Osteoblast (primary cell): ENCODE measurements around the gene BSN. TPM values are rescaled to one million over a fixed set of nuclear protein-coding genes. Genes with fewer than 3 reads are reported as not detected.
A peak's percentile ranks its signal among the peaks of the same experiment; 100 is the strongest.
"Not testable (repeated sequence)": the region's sequence is repeated elsewhere in the genome, so short reads cannot be mapped to it uniquely, and the experiment has no call there.

Experiments used
- DNase-seq: peaks from one replicate; pipeline ENCODE4 v3.0.0; 2011; ENCODE audit warnings: low spot score, mixed read lengths; ENCODE audit not compliant: insufficient read length; ENCODE audit errors: missing footprints
- H2AFZ ChIP-seq: 2 replicates; pipeline ENCODE4 v1.6.0; 2011; ENCODE audit warnings: mild to moderate bottlenecking, low read length
- H3K27ac ChIP-seq: 2 replicates; pipeline ENCODE4 v1.5.1; 2011; ENCODE audit warnings: mild to moderate bottlenecking, low read depth, low read length, moderate library complexity
- H3K27me3 ChIP-seq: 2 replicates; pipeline ENCODE4 v1.6.0; 2012; ENCODE audit warnings: mild to moderate bottlenecking, control low read depth, inconsistent platforms, low read length, moderate library complexity; ENCODE audit not compliant: insufficient read depth
- H3K36me3 ChIP-seq: 2 replicates; pipeline ENCODE4 v1.5.1; 2011; ENCODE audit warnings: mild to moderate bottlenecking, low read length, control low read depth, moderate library complexity; ENCODE audit not compliant: insufficient read depth
- H3K4me1 ChIP-seq: 2 replicates; pipeline ENCODE4 v1.5.1; 2011; ENCODE audit warnings: mild to moderate bottlenecking, low read length, control low read depth, moderate library complexity; ENCODE audit not compliant: insufficient read depth
- H3K4me2 ChIP-seq: 2 replicates; pipeline ENCODE4 v1.6.0; 2011; ENCODE audit warnings: mild to moderate bottlenecking, low read length; ENCODE audit not compliant: insufficient read depth
- H3K4me3 ChIP-seq: fragments of 200-600 bp; sonication (generic); 3 replicates; pipeline ENCODE4 v1.5.1; 2012; ENCODE audit warnings: mild to moderate bottlenecking, low read length, inconsistent platforms; ENCODE audit not compliant: insufficient read depth
- H3K79me2 ChIP-seq: 2 replicates; pipeline ENCODE4 v1.6.0; 2012; ENCODE audit warnings: mild to moderate bottlenecking, low read length, control low read depth, inconsistent platforms; ENCODE audit not compliant: insufficient read depth
- H3K9me3 ChIP-seq: 2 replicates; pipeline ENCODE4 v1.5.1; 2011; ENCODE audit warnings: low read depth, low read length, control low read depth
- H4K20me1 ChIP-seq: 2 replicates; pipeline ENCODE4 v1.6.0; 2012; ENCODE audit warnings: mild to moderate bottlenecking, low read length, control low read depth; ENCODE audit not compliant: insufficient read depth
- total RNA-seq: library from RNA; depleted of rRNA; stranded (reverse); fragments of >200 nt; gene quantifications from 2 replicates; pipeline ENCODE4 v1.2.3, GENCODE V29; 2012
- TF ChIP-seq, protein P1 (sequence below): IDR thresholded peaks from 2 replicates; pipeline ENCODE4 v1.5.1; 2011; ENCODE audit warnings: mild to moderate bottlenecking, low read depth, low read length, moderate library complexity; ENCODE audit errors: extremely low read depth

BSN gene
- total RNA-seq, 1 donor, result under 0.01 TPM

DNA sequence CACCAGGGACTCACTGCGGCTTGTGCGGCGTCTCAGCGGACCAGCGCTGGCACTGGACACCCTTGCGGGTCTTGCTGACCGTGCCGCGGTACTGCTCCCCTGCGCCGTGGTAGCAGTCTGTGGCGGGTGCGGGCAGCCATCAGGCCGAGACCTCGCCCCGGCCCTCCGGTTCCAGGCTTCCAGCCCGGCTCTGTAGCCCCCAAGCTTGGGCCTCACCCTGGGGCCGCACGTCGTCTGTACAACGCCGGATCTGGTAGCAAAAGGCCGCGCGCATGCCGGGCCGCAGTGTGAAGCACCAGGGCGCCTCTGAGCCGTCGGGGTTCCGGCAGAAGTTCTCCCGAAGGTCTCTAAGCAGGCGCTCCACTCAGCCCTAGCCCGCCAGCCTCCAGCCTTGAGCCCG is 131.6 kb downstream of the BSN start:
- DNase-seq, H3K27ac ChIP-seq, H3K9me3 ChIP-seq, H3K27me3 ChIP-seq, H2AFZ ChIP-seq, H3K4me2 ChIP-seq, H4K20me1 ChIP-seq, H3K4me3 ChIP-seq: not testable (repeated sequence)
- Histone ChIP-seq H3K4me1 (peaks cover 11% of the 10 kb centered on the region), H3K36me3 (peaks cover 29% of the 10 kb centered on the region), H3K79me2 (peaks cover 15% of the 10 kb centered on the region)

DNA sequence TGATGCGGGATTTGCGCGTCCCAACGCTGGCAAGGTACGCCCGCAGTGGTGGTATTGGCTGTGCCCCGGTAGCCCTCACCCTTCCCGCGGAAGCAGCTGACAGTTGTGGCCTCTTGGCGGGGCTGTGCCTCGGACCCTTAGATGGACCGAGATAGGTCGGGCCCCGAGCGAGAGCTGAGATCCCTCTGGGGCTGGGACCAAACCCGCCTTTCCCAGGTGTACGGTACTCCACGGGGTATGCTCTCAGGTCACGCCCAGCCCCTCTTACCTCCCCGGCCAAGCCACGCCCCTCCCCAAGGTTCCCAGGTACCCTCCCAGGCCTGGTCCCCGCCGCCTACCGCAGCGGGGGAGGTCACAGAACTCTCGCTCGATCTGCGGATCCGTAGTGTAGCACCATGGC is 132.1 kb downstream of the BSN start:
- Histone ChIP-seq H3K4me2 (peak overlapping the region; percentile 67), H3K4me1 (peaks cover 11% of the 10 kb centered on the region), H3K79me2 (peaks cover 20% of the 10 kb centered on the region), H3K4me3 (peak overlapping the region; percentile 57), H3K36me3 (peaks cover 24% of the 10 kb centered on the region)
- H3K9me3 ChIP-seq, H2AFZ ChIP-seq, H3K27ac ChIP-seq, H3K27me3 ChIP-seq, H4K20me1 ChIP-seq: not testable (repeated sequence)
- DNase-seq, result peak; percentile 77

DNA sequence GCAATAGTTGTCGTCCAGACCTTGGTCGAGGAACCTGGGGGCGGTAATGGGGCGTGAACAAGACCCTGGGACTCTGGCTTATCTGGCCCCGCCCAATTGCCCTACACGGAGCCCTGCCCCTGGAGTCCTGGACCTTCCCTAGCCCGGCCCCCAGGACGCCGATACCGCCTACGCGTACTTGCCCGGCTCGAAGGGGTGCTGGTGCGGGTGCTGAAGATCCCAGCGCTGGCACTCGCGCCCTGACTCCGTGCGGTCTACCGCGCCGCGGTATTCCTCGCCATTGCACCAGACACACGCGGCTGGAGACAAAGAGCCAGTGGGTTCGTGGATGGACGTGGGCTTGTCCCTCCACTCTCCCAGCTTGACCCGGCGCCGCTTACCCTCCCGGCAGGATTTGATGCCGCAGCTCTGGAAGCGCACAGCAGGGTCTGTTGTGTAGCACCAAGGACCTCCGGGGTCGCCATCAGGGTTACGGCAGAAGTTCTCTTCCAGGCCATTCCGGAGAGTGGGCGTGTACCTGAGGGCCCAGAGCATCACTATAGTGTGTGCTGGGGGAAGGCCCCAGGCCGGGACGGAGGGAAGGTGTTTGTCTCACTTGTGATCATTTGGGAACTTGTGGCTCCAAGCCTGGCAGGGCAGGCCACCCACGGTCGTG is 132.6 kb downstream of the BSN start:
- H3K4me3 ChIP-seq, result peak overlapping the region; percentile 57
- not testable (repeated sequence) for H4K20me1 ChIP-seq, H2AFZ ChIP-seq, H3K27me3 ChIP-seq, H3K9me3 ChIP-seq, H3K27ac ChIP-seq
- H3K4me2 ChIP-seq, result peak overlapping the region; percentile 67
- H3K36me3 ChIP-seq, result peaks cover 19% of the 10 kb centered on the region
- peak; percentile 71 for DNase-seq
- H3K79me2 ChIP-seq, result peaks cover 23% of the 10 kb centered on the region
- H3K4me1 ChIP-seq, result peaks cover 11% of the 10 kb centered on the region

DNA sequence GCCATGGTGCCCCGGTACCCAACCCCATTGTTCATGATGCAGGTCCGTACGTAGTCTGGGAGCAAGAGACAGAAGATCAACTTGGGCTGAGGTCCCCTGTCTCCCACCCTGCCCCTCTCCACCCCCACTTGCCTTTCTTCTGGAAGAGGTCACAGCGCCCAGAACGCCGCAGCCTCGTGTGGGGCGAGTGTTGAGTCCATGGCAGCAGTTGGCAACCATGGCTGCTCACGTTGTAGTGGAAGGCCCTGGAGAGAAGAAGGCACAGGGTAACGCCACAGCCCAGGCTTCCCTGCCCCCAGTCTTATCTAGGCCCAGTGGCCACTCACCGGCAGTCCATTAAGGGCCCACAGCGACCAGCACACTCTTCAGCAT is 133.1 kb downstream of the BSN start:
- Histone ChIP-seq H3K36me3 (peaks cover 14% of the 10 kb centered on the region), H3K79me2 (peaks cover 23% of the 10 kb centered on the region), H3K4me1 (peaks cover 11% of the 10 kb centered on the region)
- H3K27ac ChIP-seq, H3K4me3 ChIP-seq, H3K27me3 ChIP-seq, H4K20me1 ChIP-seq, H3K9me3 ChIP-seq, DNase-seq, H3K4me2 ChIP-seq, H2AFZ ChIP-seq: not testable (repeated sequence)

DNA sequence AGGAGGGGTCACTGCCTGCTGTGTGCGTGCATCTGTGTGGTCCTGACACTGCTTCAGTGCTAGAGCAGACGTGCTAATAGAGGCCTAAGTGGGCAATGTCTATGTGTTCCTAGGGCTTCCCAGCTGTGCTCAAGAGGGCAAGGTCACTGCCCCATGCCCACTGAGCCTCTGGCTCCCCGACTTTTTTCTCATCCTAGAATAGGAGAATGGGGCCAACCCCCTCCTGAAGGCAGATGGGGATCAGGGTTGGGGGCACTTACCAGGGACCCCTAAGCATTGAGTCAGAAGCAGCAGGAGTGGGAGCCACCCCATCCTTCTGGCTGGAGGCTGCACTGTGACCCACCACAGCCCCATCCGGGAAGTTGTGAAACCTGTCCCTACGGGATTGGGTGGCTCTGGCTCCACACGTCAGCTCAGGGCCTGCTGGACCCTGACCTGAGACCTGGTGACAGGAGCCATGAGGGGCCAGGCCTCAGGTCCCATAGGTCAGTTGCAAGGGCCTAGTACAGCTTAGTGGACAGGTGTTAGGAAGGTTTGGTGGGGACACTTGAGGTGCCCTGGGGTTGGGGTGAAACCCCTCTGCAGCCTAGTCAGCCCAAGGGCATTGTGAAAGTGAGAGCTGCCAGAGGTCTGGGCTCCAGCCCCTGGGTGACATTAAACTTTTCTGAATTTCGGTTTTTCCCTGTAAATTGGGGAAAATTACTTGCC is 134.2 kb downstream of the BSN start:
- Histone ChIP-seq H3K4me3 (peak overlapping the region; percentile 98), H3K4me2 (peak overlapping the region; percentile 88), H3K27ac (peak overlapping the region; percentile 71), H3K4me1 (peaks cover 11% of the 10 kb centered on the region), H3K79me2 (peaks cover 27% of the 10 kb centered on the region)
- peak; percentile 52 for DNase-seq
- not testable (repeated sequence) for H3K27me3 ChIP-seq, H3K36me3 ChIP-seq, H4K20me1 ChIP-seq, H3K9me3 ChIP-seq, H2AFZ ChIP-seq

DNA sequence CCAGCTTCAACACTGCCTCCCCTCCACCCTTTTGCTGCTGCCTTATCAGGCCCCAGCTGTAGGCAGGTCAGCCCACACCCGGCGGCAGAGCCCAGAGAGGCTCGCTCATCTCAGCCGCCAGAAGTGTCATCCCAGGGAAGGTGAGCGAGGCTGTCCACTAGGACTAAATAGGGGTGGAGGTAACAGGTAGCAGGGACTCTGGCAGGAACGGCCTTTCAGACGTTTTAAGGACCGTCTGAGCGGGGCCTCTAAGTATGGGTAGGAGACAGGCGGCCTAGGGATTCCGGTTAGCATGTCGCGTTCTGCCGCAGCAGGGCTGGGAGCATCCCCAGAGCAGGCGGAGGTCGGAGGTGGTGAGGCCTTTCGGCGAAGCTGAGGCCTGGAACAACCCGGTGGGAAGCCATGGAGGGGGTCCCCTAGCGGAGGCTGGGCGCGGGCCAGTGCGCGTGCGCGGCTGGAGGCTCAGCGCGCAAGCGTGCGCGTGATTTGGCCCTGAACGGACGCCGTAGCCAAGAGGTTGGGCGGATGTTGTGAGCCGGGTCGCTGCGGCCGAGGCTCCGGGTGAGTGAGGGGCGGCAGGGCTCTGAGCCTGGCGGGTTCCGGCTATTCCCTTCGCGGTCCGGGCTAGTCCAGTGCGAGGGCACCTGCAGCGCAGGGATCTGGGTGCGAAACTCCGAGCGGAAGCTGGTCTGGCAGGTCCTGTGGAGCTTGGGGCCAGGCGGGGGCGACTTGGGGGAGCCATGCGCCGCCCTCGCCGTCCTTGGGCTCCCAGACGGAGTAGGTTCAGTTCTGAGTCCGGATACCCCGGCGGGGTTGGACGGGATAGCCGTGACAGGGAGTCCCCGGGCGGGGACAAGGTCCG is 135.0 kb downstream of the BSN start, which contains the start of the genes MST1 and RNF123:
Gene MST1 (minus strand): TSS at position 429 of the 862 bp plus-strand sequence. CDS start 783 bp downstream, outside the sequence.
Gene RNF123 (plus strand): TSS at position 512 of the 862 bp plus-strand sequence. CDS start 1,609 bp downstream, outside the sequence.
- DNase-seq, result peak; percentile 98
- H4K20me1 ChIP-seq, result peaks cover 4% of the 10 kb centered on the region
- peak within 1 kb of the TSS; percentile 98 for H3K4me3 ChIP-seq
- no peaks in the 10 kb centered on the region for H3K36me3 ChIP-seq
- H2AFZ ChIP-seq, result peak within 1 kb of the TSS; percentile 97
- H3K9me3 ChIP-seq, result no peaks in the 10 kb centered on the region
- peak within 1 kb of the TSS; percentile 88 for H3K4me2 ChIP-seq
- peak within 1 kb of the TSS; percentile 71 for H3K27ac ChIP-seq
- H3K4me1 ChIP-seq, result peaks cover 11% of the 10 kb centered on the region
- no peaks in the 10 kb centered on the region for H3K27me3 ChIP-seq
- TF ChIP-seq, protein P1, sequence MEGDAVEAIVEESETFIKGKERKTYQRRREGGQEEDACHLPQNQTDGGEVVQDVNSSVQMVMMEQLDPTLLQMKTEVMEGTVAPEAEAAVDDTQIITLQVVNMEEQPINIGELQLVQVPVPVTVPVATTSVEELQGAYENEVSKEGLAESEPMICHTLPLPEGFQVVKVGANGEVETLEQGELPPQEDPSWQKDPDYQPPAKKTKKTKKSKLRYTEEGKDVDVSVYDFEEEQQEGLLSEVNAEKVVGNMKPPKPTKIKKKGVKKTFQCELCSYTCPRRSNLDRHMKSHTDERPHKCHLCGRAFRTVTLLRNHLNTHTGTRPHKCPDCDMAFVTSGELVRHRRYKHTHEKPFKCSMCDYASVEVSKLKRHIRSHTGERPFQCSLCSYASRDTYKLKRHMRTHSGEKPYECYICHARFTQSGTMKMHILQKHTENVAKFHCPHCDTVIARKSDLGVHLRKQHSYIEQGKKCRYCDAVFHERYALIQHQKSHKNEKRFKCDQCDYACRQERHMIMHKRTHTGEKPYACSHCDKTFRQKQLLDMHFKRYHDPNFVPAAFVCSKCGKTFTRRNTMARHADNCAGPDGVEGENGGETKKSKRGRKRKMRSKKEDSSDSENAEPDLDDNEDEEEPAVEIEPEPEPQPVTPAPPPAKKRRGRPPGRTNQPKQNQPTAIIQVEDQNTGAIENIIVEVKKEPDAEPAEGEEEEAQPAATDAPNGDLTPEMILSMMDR, result peak; percentile 28
- H3K79me2 ChIP-seq, result peaks cover 32% of the 10 kb centered on the region

DNA sequence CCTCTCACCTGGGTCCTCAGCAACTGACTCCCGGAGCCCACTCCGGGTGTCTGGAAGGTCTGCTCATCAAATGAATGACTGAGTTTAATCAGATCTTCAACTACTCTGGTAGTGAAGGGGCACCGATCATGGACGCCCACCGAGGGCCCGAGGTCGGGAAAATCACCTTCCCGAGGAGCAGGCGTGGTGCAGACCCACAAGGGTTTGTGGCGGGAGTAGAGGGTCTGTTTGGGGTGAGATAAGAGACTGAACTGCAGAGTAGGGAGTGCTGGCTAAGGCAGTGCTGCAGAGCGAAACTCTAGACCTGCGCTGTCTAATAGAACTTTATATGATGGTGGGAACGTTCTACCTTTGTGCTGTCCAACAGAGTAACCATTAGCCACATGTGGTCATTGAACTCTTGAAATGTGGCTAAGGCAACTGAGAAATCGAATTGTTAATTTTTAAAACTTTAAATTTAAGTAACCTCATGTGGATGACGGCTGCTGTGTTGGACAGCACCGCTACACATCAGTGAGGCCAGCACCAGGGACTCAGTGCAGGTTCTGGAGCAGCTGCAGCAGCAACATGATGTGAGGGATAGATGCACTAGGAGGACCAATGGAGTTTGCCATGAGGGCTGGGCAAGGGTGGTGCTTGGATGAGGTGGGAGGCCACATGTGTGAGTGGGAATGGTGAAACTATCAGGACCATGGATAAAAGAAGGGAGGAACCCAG is 135.8 kb downstream of the BSN start:
- Histone ChIP-seq H3K4me1 (peaks cover 11% of the 10 kb centered on the region), H3K79me2 (peaks cover 35% of the 10 kb centered on the region), H3K27ac (peak overlapping the region; percentile 71), H2AFZ (peak overlapping the region; percentile 97), H3K4me3 (peak overlapping the region; percentile 98), H3K4me2 (peak overlapping the region; percentile 88)
- not testable (repeated sequence) for H4K20me1 ChIP-seq, DNase-seq, H3K36me3 ChIP-seq, H3K9me3 ChIP-seq, H3K27me3 ChIP-seq
